Stimulated activated naive CD8-positive, alpha-beta T cell treated with anti-CD3 and anti-CD28 coated beads, Interleukin-15, Interleukin-2, amounts not matched to agents 100 ng/mL and 50 ng/mL, for 24 hours (primary cell): ENCODE measurements around the gene EARS2.
"Not testable (repeated sequence)": the region's sequence is repeated elsewhere in the genome, so short reads cannot be mapped to it uniquely, and the experiment has no call there.

ENCODE experiments used
- H3K27ac Mint-ChIP-seq: one replicate; pipeline ENCODE4 v1.8.0; 2021; ENCODE audit warnings: mild to moderate bottlenecking, mixed read lengths
- H3K27me3 Mint-ChIP-seq: one replicate; pipeline ENCODE4 v1.8.0; 2021; ENCODE audit warnings: mixed read lengths
- H3K36me3 Mint-ChIP-seq: one replicate; pipeline ENCODE4 v1.8.0; 2021; ENCODE audit warnings: low read depth, mixed read lengths
- H3K4me1 Mint-ChIP-seq: one replicate; pipeline ENCODE4 v1.8.0; 2021; ENCODE audit warnings: low read depth, mixed read lengths
- H3K4me3 Mint-ChIP-seq: one replicate; pipeline ENCODE4 v1.8.0; 2021; ENCODE audit warnings: mild to moderate bottlenecking, mixed read lengths
- H3K9me3 Mint-ChIP-seq: one replicate; pipeline ENCODE4 v1.8.0; 2021; ENCODE audit warnings: mixed read lengths

EARS2 gene

GRCh38 chr16:23523321-23523720 is 33.8 kb downstream of the EARS2 start:
- Mint-ChIP-seq H3K36me3 (peaks cover 63% of the 10 kb centered on the region), H3K27me3 (no peaks in the 10 kb centered on the region), H3K4me3 (no peak overlapping the region), H3K9me3 (no peaks in the 10 kb centered on the region), H3K4me1 (peaks cover 12% of the 10 kb centered on the region), H3K27ac (no peak overlapping the region)

GRCh38 chr16:23521965-23522364 is 35.2 kb downstream of the EARS2 start:
- H3K4me1 Mint-ChIP-seq: peaks cover 20% of the 10 kb centered on the region
- H3K27ac Mint-ChIP-seq: no peak overlapping the region
- no peaks in the 10 kb centered on the region for H3K9me3 Mint-ChIP-seq
- peaks cover 54% of the 10 kb centered on the region for H3K36me3 Mint-ChIP-seq
- H3K27me3 Mint-ChIP-seq: no peaks in the 10 kb centered on the region
- no peak overlapping the region for H3K4me3 Mint-ChIP-seq

GRCh38 chr16:23521037-23521743 is 36.0 kb downstream of the EARS2 start:
- Mint-ChIP-seq H3K9me3 (no peaks in the 10 kb centered on the region), H3K4me1 (peaks cover 27% of the 10 kb centered on the region), H3K27ac (no peak overlapping the region), H3K36me3 (peaks cover 58% of the 10 kb centered on the region), H3K27me3 (no peaks in the 10 kb centered on the region), H3K4me3 (no peak overlapping the region)

- no peaks in the 10 kb centered on the region for H3K27me3 Mint-ChIP-seq
- no peak overlapping the region for H3K4me3 Mint-ChIP-seq
- H3K27ac Mint-ChIP-seq: no peak overlapping the region
- no peaks in the 10 kb centered on the region for H3K9me3 Mint-ChIP-seq
- H3K4me1 Mint-ChIP-seq: peaks cover 34% of the 10 kb centered on the region
- peaks cover 59% of the 10 kb centered on the region for H3K36me3 Mint-ChIP-seq
Measured at GRCh38 chr16:23520500-23520899, 36.6 kb downstream of the EARS2 start.

- Mint-ChIP-seq H3K9me3 (no peaks in the 10 kb centered on the region), H3K27me3 (no peaks in the 10 kb centered on the region), H3K4me3 (no peak overlapping the region), H3K27ac (peak overlapping the region; percentile 38), H3K36me3 (peaks cover 58% of the 10 kb centered on the region), H3K4me1 (peaks cover 46% of the 10 kb centered on the region)
Measured at GRCh38 chr16:23519282-23519681, 37.9 kb downstream of the EARS2 start.

- no peak overlapping the region for H3K27ac Mint-ChIP-seq
- peaks cover 55% of the 10 kb centered on the region for H3K36me3 Mint-ChIP-seq
- H3K9me3 Mint-ChIP-seq: no peaks in the 10 kb centered on the region
- H3K27me3 Mint-ChIP-seq: no peaks in the 10 kb centered on the region
- H3K4me1 Mint-ChIP-seq: peaks cover 52% of the 10 kb centered on the region
- H3K4me3 Mint-ChIP-seq: no peak overlapping the region
Measured at GRCh38 chr16:23518435-23518891, 38.7 kb downstream of the EARS2 start.

GRCh38 chr16:23516366-23517137 is 40.6 kb downstream of the EARS2 start:
- peak overlapping the region; percentile 54 for H3K27ac Mint-ChIP-seq

GRCh38 chr16:23515881-23516280 is 41.3 kb downstream of the EARS2 start:
- no peaks in the 10 kb centered on the region for H3K9me3 Mint-ChIP-seq
- H3K36me3 Mint-ChIP-seq: peaks cover 30% of the 10 kb centered on the region
- H3K27ac Mint-ChIP-seq: no peak overlapping the region
- H3K27me3 Mint-ChIP-seq: no peaks in the 10 kb centered on the region
- peaks cover 57% of the 10 kb centered on the region for H3K4me1 Mint-ChIP-seq
- no peak overlapping the region for H3K4me3 Mint-ChIP-seq

More at GRCh38 chr16:23516366-23517137, 40.6 kb downstream of the EARS2 start:
- Mint-ChIP-seq H3K4me1 (peaks cover 54% of the 10 kb centered on the region), H3K36me3 (peaks cover 37% of the 10 kb centered on the region), H3K4me3 (no peak overlapping the region), H3K27me3 (no peaks in the 10 kb centered on the region), H3K9me3 (no peaks in the 10 kb centered on the region)

- Mint-ChIP-seq H3K36me3 (peaks cover 27% of the 10 kb centered on the region), H3K9me3 (no peaks in the 10 kb centered on the region), H3K27me3 (no peaks in the 10 kb centered on the region), H3K4me1 (peaks cover 58% of the 10 kb centered on the region), H3K27ac (peak overlapping the region; percentile 76), H3K4me3 (peak overlapping the region; percentile 2)
Measured at GRCh38 chr16:23514381-23515152, 42.6 kb downstream of the EARS2 start.

GRCh38 chr16:23512168-23512695 is 44.9 kb downstream of the EARS2 start:
- Mint-ChIP-seq H3K4me1 (peaks cover 60% of the 10 kb centered on the region), H3K4me3 (no peak overlapping the region), H3K27ac (no peak overlapping the region), H3K9me3 (peaks cover 4% of the 10 kb centered on the region), H3K36me3 (peaks cover 36% of the 10 kb centered on the region), H3K27me3 (no peaks in the 10 kb centered on the region)

GRCh38 chr16:23511731-23512130 is 45.4 kb downstream of the EARS2 start:
- H3K36me3 Mint-ChIP-seq: peaks cover 36% of the 10 kb centered on the region
- H3K27me3 Mint-ChIP-seq: no peaks in the 10 kb centered on the region
- peaks cover 4% of the 10 kb centered on the region for H3K9me3 Mint-ChIP-seq
- peaks cover 62% of the 10 kb centered on the region for H3K4me1 Mint-ChIP-seq
- H3K27ac Mint-ChIP-seq: no peak overlapping the region
- H3K4me3 Mint-ChIP-seq: peak overlapping the region; percentile 65

GRCh38 chr16:23510915-23511270 is 46.3 kb downstream of the EARS2 start:
- H3K4me1 Mint-ChIP-seq: peaks cover 62% of the 10 kb centered on the region
- H3K27ac Mint-ChIP-seq: peak overlapping the region; percentile 87
- not testable (repeated sequence) for H3K9me3 Mint-ChIP-seq, H3K27me3 Mint-ChIP-seq
- H3K36me3 Mint-ChIP-seq: peaks cover 34% of the 10 kb centered on the region
- H3K4me3 Mint-ChIP-seq: peak overlapping the region; percentile 82

- peaks cover 61% of the 10 kb centered on the region for H3K4me1 Mint-ChIP-seq
- peaks cover 32% of the 10 kb centered on the region for H3K36me3 Mint-ChIP-seq
- H3K4me3 Mint-ChIP-seq: peak within 1 kb of the TSS; percentile 86
Measured at GRCh38 chr16:23510164-23510914, 46.8 kb downstream of the EARS2 start, which contains the start of gene GGA2. GGA2 (minus strand) TSS chr16:23510494; CDS start chr16:23510411, 83 bp downstream.

GRCh38 chr16:23509782-23510163 is 47.4 kb downstream of the EARS2 start:
- Mint-ChIP-seq H3K4me1 (peaks cover 61% of the 10 kb centered on the region), H3K27me3 (no peaks in the 10 kb centered on the region), H3K4me3 (peak overlapping the region; percentile 86), H3K36me3 (peaks cover 29% of the 10 kb centered on the region), H3K9me3 (peaks cover 4% of the 10 kb centered on the region), H3K27ac (peak overlapping the region; percentile 88)

More at GRCh38 chr16:23510164-23510914, 46.8 kb downstream of the EARS2 start, which contains the start of gene GGA2:
- peaks cover 4% of the 10 kb centered on the region for H3K9me3 Mint-ChIP-seq
- no peaks in the 10 kb centered on the region for H3K27me3 Mint-ChIP-seq
- H3K27ac Mint-ChIP-seq: peak within 1 kb of the TSS; percentile 88
